Measurements from ENCODE around the gene AKT1.

Gene AKT1

GRCh38 chr14:104783484-104784217 is 11.9 kb downstream of the AKT1 start:
- TF ChIP-seq CTCF (IDR thresholded peaks at IDR 0.05): no peak
- Histone ChIP-seq H3K9me3 (ENCODE audit: control insufficient read depth, low read length) (no peaks in the 10 kb centered on the region), H2AFZ (no peak overlapping the region), H3K27me3 (ENCODE audit: control insufficient read depth, insufficient read depth, low read length) (no peaks in the 10 kb centered on the region), H3K9ac (no peak overlapping the region), H3K4me1 (no peaks in the 10 kb centered on the region), H3K79me2 (peaks cover 16% of the 10 kb centered on the region), H3K36me3 (ENCODE audit: control insufficient read depth, insufficient read depth, low read length) (no peaks in the 10 kb centered on the region), H3K4me3 (ENCODE audit: low read depth, low read length) (no peak overlapping the region), H3K4me2 (ENCODE audit: low read length) (no peak overlapping the region), H3K27ac (no peak overlapping the region)

- Histone ChIP-seq H3K36me3 (ENCODE audit: control insufficient read depth, insufficient read depth, low read length) (no peaks in the 10 kb centered on the region), H3K4me1 (no peaks in the 10 kb centered on the region)
Measured at GRCh38 chr14:104782808-104783139, 12.8 kb downstream of the AKT1 start.

GRCh38 chr14:104782086-104782807 is 13.3 kb downstream of the AKT1 start:
- H3K27ac ChIP-seq: no peak overlapping the region
- no peak overlapping the region for H2AFZ ChIP-seq
- no peaks in the 10 kb centered on the region for H3K36me3 ChIP-seq (ENCODE audit: control insufficient read depth, insufficient read depth, low read length)
- no peaks in the 10 kb centered on the region for H3K27me3 ChIP-seq (ENCODE audit: control insufficient read depth, insufficient read depth, low read length)
- no peak overlapping the region for H3K9ac ChIP-seq
- no peaks in the 10 kb centered on the region for H3K9me3 ChIP-seq (ENCODE audit: control insufficient read depth, low read length)
- H3K4me3 ChIP-seq (ENCODE audit: low read depth, low read length): no peak overlapping the region
- peaks cover 6% of the 10 kb centered on the region for H3K79me2 ChIP-seq
- H3K4me1 ChIP-seq: no peaks in the 10 kb centered on the region
- no peak for TF ChIP-seq CTCF (IDR thresholded peaks at IDR 0.05)
- no peak overlapping the region for H3K4me2 ChIP-seq (ENCODE audit: low read length)

More at GRCh38 chr14:104782808-104783139, 12.8 kb downstream of the AKT1 start:
- no peak overlapping the region for H3K4me2 ChIP-seq (ENCODE audit: low read length)
- H3K9me3 ChIP-seq (ENCODE audit: control insufficient read depth, low read length): no peaks in the 10 kb centered on the region
- H3K79me2 ChIP-seq: peaks cover 8% of the 10 kb centered on the region
- H3K27ac ChIP-seq: no peak overlapping the region
- H2AFZ ChIP-seq: no peak overlapping the region
- no peak overlapping the region for H3K4me3 ChIP-seq (ENCODE audit: low read depth, low read length)
- H3K27me3 ChIP-seq (ENCODE audit: control insufficient read depth, insufficient read depth, low read length): no peaks in the 10 kb centered on the region
- no peak for TF ChIP-seq CTCF (IDR thresholded peaks at IDR 0.05)
- no peak overlapping the region for H3K9ac ChIP-seq

- no peaks in the 10 kb centered on the region for H3K36me3 ChIP-seq (ENCODE audit: control insufficient read depth, insufficient read depth, low read length)
- no peak overlapping the region for H3K4me3 ChIP-seq (ENCODE audit: low read depth, low read length)
- H3K27me3 ChIP-seq (ENCODE audit: control insufficient read depth, insufficient read depth, low read length): no peaks in the 10 kb centered on the region
- TF ChIP-seq CTCF (IDR thresholded peaks at IDR 0.05): no peak
- H3K4me2 ChIP-seq (ENCODE audit: low read length): no peak overlapping the region
- no peaks in the 10 kb centered on the region for H3K9me3 ChIP-seq (ENCODE audit: control insufficient read depth, low read length)
- no peaks in the 10 kb centered on the region for H3K4me1 ChIP-seq
- no peak overlapping the region for H3K9ac ChIP-seq
- peaks cover 6% of the 10 kb centered on the region for H3K79me2 ChIP-seq
- no peak overlapping the region for H2AFZ ChIP-seq
- H3K27ac ChIP-seq: no peak overlapping the region
Measured at GRCh38 chr14:104781271-104782077, 14.1 kb downstream of the AKT1 start.
